Erythroblast (primary cell): ENCODE results near the gene FAM24A.

Experiments
- GATA1 ChIP-seq: IDR thresholded peaks from 2 replicates; pipeline ENCODE4 v1.6.1; 2011; ENCODE audit warnings: low read depth, mild to moderate bottlenecking, control low read depth, low read length, moderate library complexity
- POLR2A ChIP-seq: IDR thresholded peaks from 2 replicates; pipeline ENCODE4 v1.6.1; 2011; ENCODE audit warnings: mild to moderate bottlenecking, low read length

- TF ChIP-seq POLR2A: no peak
- no peak for TF ChIP-seq GATA1
Measured at GRCh38 chr10:122911889-122912484, 1.6 kb downstream of the FAM24A start.
